Measurements from ENCODE around the gene DCTPP1. TPM values are rescaled to one million over a fixed set of nuclear protein-coding genes. Genes with fewer than 3 reads are reported as not detected.
"Not testable (repeated sequence)": the region's sequence is repeated elsewhere in the genome, so short reads cannot be mapped to it uniquely, and the experiment has no call there.

Gene DCTPP1
- total and polyA plus RNA-seq, 2 donors (not counting 3 experiments of a cell fraction or from before 2014, with no cell fraction given), result 68.0 to 88.6 TPM

- no TSS peak for BruUV-seq (replicated peaks)
These were observed 32.8 kb downstream of the DCTPP1 start for GRCh38 chr16:30397056-30397455.

GRCh38 chr16:30396627-30397026 lies 33.2 kb downstream of the DCTPP1 start:
- H3K4me2 ChIP-seq (ENCODE audit: insufficient read depth, low read length), result peak overlapping the region; percentile 94
- not testable (repeated sequence) for BruUV-seq (replicated peaks)

More at GRCh38 chr16:30397056-30397455, 32.8 kb downstream of the DCTPP1 start:
- no peak for FAIRE-seq
- dilution Hi-C loops (cut with MboI; ENCODE audit: extremely low pct_ligation_motif_present, low sequenced_read_pairs), result no loop called here
- Histone ChIP-seq H3K36me3 (ENCODE audit: control insufficient read depth in 2 of 2, extremely low read depth in 1 of 2, insufficient read depth in 2 of 2, low read length in 2 of 2) (peaks cover 0 to 19% of the 10 kb centered on the region in 2 experiments), H3K4me3 (replicated peaks in 1 of 3; ENCODE audit: insufficient read depth in 1 of 3, low read depth in 1 of 3, low read length in 3 of 3) (no peak overlapping the region), H2AFZ (ENCODE audit: low read depth, low read length) (no peak overlapping the region), H3K4me1 (ENCODE audit: control insufficient read depth, extremely low read depth, insufficient read depth, low read length) (peaks cover 21% of the 10 kb centered on the region), H3K4me2 (ENCODE audit: insufficient read depth, low read length) (no peak overlapping the region), H3K27me3 (ENCODE audit: control insufficient read depth in 2 of 2, insufficient read depth in 2 of 2, low read length in 2 of 2) (no peaks in the 10 kb centered on the region), H4K20me1 (replicated peaks; ENCODE audit: control insufficient read depth, extremely low read depth, insufficient read depth, low read length) (no peaks in the 10 kb centered on the region), H3K27ac (ENCODE audit: insufficient read depth, low read depth, low read length) (no peak overlapping the region), H3K79me2 (ENCODE audit: control insufficient read depth, insufficient read depth, low read length) (peaks cover 9% of the 10 kb centered on the region), H3K9ac (replicated peaks; ENCODE audit: extremely low read depth, insufficient read depth, low read length) (no peak overlapping the region), H3K9me3 (replicated peaks; ENCODE audit: control insufficient read depth, insufficient read depth, low read length) (no peaks in the 10 kb centered on the region), H3K9me1 (replicated peaks; ENCODE audit: control insufficient read depth, extremely low read depth, insufficient read depth, low read length) (no peaks in the 10 kb centered on the region)
- ChIA-PET POLR2A (interaction anchor here (0.6 kb wide), 1 partner anchor 275 kb away, joined by 3 read pairs; no protein-coding TSS in a partner anchor), CTCF (interaction anchor here (0.6 kb wide), 1 partner anchor 237 kb away, joined by 3 read pairs; no protein-coding TSS in a partner anchor)
- TF ChIP-seq FOS (IDR thresholded peaks at IDR 0.05; ENCODE audit: borderline replicate concordance, insufficient read depth, low read length) (no peak), JUN (IDR thresholded peaks at IDR 0.05; ENCODE audit: borderline replicate concordance, insufficient read depth, insufficient read length, low read depth) (no peak), MYC (IDR thresholded peaks at IDR 0.05; ENCODE audit: low read depth, low read length) (no peak), CTCF (IDR thresholded peaks at IDR 0.05; ENCODE audit: extremely low read depth in 1 of 2, insufficient read depth in 1 of 2, low read depth in 1 of 2, low read length in 2 of 2) (no peak), POLR2AphosphoS5 (IDR thresholded peaks at IDR 0.05; ENCODE audit: insufficient read depth, low read depth, low read length) (no peak), EZH2 (IDR thresholded peaks at IDR 0.05; ENCODE audit: borderline replicate concordance, low read depth, low read length, severe bottlenecking) (no peak), GATA2 (IDR thresholded peaks at IDR 0.05; ENCODE audit: insufficient read depth, insufficient read length, low read depth, low read length) (no peak), POLR2A (IDR thresholded peaks at IDR 0.05; ENCODE audit: low read depth, low read length) (no peak)
- TF ChIP-seq, protein P1, sequence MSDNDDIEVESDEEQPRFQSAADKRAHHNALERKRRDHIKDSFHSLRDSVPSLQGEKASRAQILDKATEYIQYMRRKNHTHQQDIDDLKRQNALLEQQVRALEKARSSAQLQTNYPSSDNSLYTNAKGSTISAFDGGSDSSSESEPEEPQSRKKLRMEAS (IDR thresholded peaks at IDR 0.05; ENCODE audit: insufficient read depth, insufficient read length), result no peak
- no peak for DNase-seq (ENCODE audit: low read depth, low spot score)
- intact Hi-C loops (cut with micrococcal nuclease), result no loop called here

More at GRCh38 chr16:30396627-30397026, 33.2 kb downstream of the DCTPP1 start:
- H3K79me2 ChIP-seq (ENCODE audit: control insufficient read depth, insufficient read depth, low read length); H4K20me1 ChIP-seq (replicated peaks; ENCODE audit: control insufficient read depth, extremely low read depth, insufficient read depth, low read length); H3K9ac ChIP-seq (replicated peaks; ENCODE audit: extremely low read depth, insufficient read depth, low read length); FAIRE-seq; H3K27me3 ChIP-seq (ENCODE audit: control insufficient read depth in 2 of 2, insufficient read depth in 2 of 2, low read length in 2 of 2); H3K9me3 ChIP-seq (replicated peaks; ENCODE audit: control insufficient read depth, insufficient read depth, low read length); H3K27ac ChIP-seq (ENCODE audit: insufficient read depth, low read depth, low read length); H2AFZ ChIP-seq (ENCODE audit: low read depth, low read length); intact Hi-C loops (cut with micrococcal nuclease); DNase-seq (ENCODE audit: low read depth, low spot score); dilution Hi-C loops (cut with MboI; ENCODE audit: extremely low pct_ligation_motif_present, low sequenced_read_pairs); H3K9me1 ChIP-seq (replicated peaks; ENCODE audit: control insufficient read depth, extremely low read depth, insufficient read depth, low read length): not testable (repeated sequence)
- ChIA-PET POLR2A (interaction anchor here (0.5 to 2.4 kb wide), 3 partner anchors 26 to 276 kb away, joined by 3 to 7 read pairs (median 4); partner anchors contain the start of gene TBC1D10B), CTCF (interaction anchor here (0.6 to 3.3 kb wide), 5 partner anchors 12 to 237 kb away, joined by 3 to 62 read pairs (median 5); partner anchors contain the start of genes DCTPP1 and ZNF771)
- peaks cover 0 to 19% of the 10 kb centered on the region in 2 experiments for H3K36me3 ChIP-seq (ENCODE audit: control insufficient read depth in 2 of 2, extremely low read depth in 1 of 2, insufficient read depth in 2 of 2, low read length in 2 of 2)
- peaks cover 21% of the 10 kb centered on the region for H3K4me1 ChIP-seq (ENCODE audit: control insufficient read depth, extremely low read depth, insufficient read depth, low read length)
- peak overlapping the region in 1 of 3 experiments; percentile 85 for H3K4me3 ChIP-seq (replicated peaks in 1 of 3; ENCODE audit: insufficient read depth in 1 of 3, low read depth in 1 of 3, low read length in 3 of 3)

All from endothelial cell of umbilical vein (primary cell).